PC-3 (cell line): ENCODE data around the gene BRME1. TPM values are rescaled to one million over a fixed set of nuclear protein-coding genes. Genes with fewer than 3 reads are reported as not detected.
A peak's percentile ranks its signal among the peaks of the same experiment; 100 is the strongest.
"Not testable (repeated sequence)": the region's sequence is repeated elsewhere in the genome, so short reads cannot be mapped to it uniquely, and the experiment has no call there.

ENCODE experiments used
- ATAC-seq: fragments of 200-7000 bp; cut with Tn5 transposase; 2 replicates; pipeline ENCODE4 v1.9.1; 2020; ENCODE audit warnings: mild to moderate bottlenecking, moderate library complexity
- BruUV-seq: library from RNA; stranded (reverse); fragments of 400-500 nt; replicated peaks from 2 replicates; lab custom pipeline; 2021; lab: Mats Ljungman, UMichigan
- CTCF ChIA-PET: fragments of 300-600 bp; sonication (Branson Sonifier 250); formaldehyde crosslinking; loops from one replicate; lab custom pipeline; 2022; ENCODE audit warnings: antibody characterized with exemption; lab: Charles Lee
- POLR2A ChIA-PET: fragments of 300-600 bp; sonication (Branson Sonifier 250); formaldehyde crosslinking; loops from one replicate; lab custom pipeline; 2022; ENCODE audit warnings: antibody characterized with exemption; ENCODE audit not compliant: unreplicated experiment; lab: Charles Lee
- DNase-seq: peaks from one replicate; pipeline ENCODE4 v3.0.0-alpha.2; 2015
- H2AFZ ChIP-seq: fragments of 300-600 bp; sonication (generic); 2 replicates; pipeline ENCODE4 v1.6.0; 2016; ENCODE audit warnings: antibody characterized with exemption, low read length
- H3F3A ChIP-seq: fragments of 300-600 bp; sonication (generic); one replicate; pipeline ENCODE4 v1.6.0; 2017; ENCODE audit warnings: antibody characterized with exemption, low read length, control low read depth, mild to moderate bottlenecking; ENCODE audit not compliant: unreplicated experiment
- H3K27ac ChIP-seq: fragments of 300-600 bp; sonication (generic); 2 replicates; pipeline ENCODE4 v1.5.1; 2016; ENCODE audit warnings: mild to moderate bottlenecking, low read length
- H3K27me3 ChIP-seq: fragments of 300-600 bp; sonication (generic); 2 replicates; pipeline ENCODE4 v1.6.1; 2016; ENCODE audit warnings: low read length, mixed read lengths
- H3K36me3 ChIP-seq: fragments of 300-600 bp; sonication (generic); 2 replicates; pipeline ENCODE4 v1.6.1; 2016; ENCODE audit warnings: low read depth, mixed run types, low read length, mixed read lengths
- H3K4me1 ChIP-seq: fragments of 300-600 bp; sonication (generic); 2 replicates; pipeline ENCODE4 v1.5.1; 2016; ENCODE audit warnings: low read length; ENCODE audit not compliant: insufficient read depth
- H3K4me2 ChIP-seq: fragments of 300-600 bp; sonication (generic); 2 replicates; pipeline ENCODE4 v1.6.0; 2016; ENCODE audit warnings: low read length
- H3K4me3 ChIP-seq: fragments of 300-600 bp; sonication (generic); 2 replicates; pipeline ENCODE4 v1.5.1; 2016; ENCODE audit warnings: mild to moderate bottlenecking, low read length, mixed read lengths
- H3K79me2 ChIP-seq: fragments of 300-600 bp; sonication (generic); 2 replicates; pipeline ENCODE4 v1.6.1; 2017; ENCODE audit warnings: low read length, mixed read lengths
- H3K9ac ChIP-seq: fragments of 300-600 bp; sonication (generic); 2 replicates; pipeline ENCODE4 v1.6.0; 2016; ENCODE audit warnings: mild to moderate bottlenecking, low read length
- H3K9me2 ChIP-seq: fragments of 300-600 bp; sonication (generic); replicated peaks from 2 replicates; pipeline ENCODE4 v1.6.1; 2016; ENCODE audit warnings: mixed run types, low read length, mixed read lengths
- H3K9me3 ChIP-seq: fragments of 300-600 bp; sonication (generic); 2 replicates; pipeline ENCODE4 v1.6.1; 2016; ENCODE audit warnings: low read length, mixed read lengths
- H4K20me1 ChIP-seq: fragments of 300-600 bp; sonication (generic); 2 replicates; pipeline ENCODE4 v1.6.1; 2016; ENCODE audit warnings: low read length, mixed read lengths
- EZH2 ChIP-seq: fragments of 300-600 bp; sonication (generic); IDR thresholded peaks from one replicate; pipeline ENCODE4 v1.6.1; 2017; ENCODE audit warnings: antibody characterized with exemption, mild to moderate bottlenecking, low read length; ENCODE audit not compliant: unreplicated experiment
- EZH2phosphoT487 ChIP-seq: fragments of 300-600 bp; sonication (generic); IDR thresholded peaks from 2 replicates; pipeline ENCODE4 v1.6.1; 2018; ENCODE audit warnings: mild to moderate bottlenecking, antibody characterized with exemption, low read length, borderline replicate concordance
- intact Hi-C: fragments of 100-400 bp; cut with micrococcal nuclease; formaldehyde crosslinking; loops from 2 replicates; pipeline ENCODE4 v1.9.0; 2023
- total RNA-seq: library from RNA; depleted of rRNA; stranded (reverse); fragments of >200 nt; gene quantifications from 2 replicates; pipeline ENCODE4 v1.2.3, GENCODE V29; 2014

Gene BRME1
- total RNA-seq, 1 experiment from 2014 or later = 6.0 TPM

DNA sequence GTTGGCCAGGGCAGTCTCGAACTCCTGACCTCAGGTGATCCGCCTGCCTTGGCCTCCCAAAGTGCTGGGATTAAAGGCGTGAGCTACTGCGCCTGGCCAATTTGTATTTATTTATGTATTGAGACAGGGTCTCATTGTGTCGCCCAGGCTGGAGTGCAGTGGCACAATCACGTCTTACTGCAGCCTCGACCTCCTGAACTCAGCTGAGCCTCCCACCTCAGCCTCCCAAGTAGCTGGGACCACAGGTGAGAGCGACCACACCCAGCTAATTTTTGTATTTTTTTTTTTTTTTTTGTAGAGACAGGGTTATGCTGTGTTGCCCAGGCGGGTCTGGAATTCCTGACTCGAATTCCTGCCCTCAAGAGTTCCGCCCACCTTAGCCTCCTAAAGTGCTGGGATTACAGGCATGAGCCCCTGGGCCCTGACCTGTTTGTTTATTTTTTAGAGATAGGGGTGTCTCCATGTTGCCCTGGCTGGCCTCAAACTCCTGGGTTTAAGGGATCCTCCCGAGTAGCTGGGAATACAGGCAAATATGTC lies 53.7 kb downstream of the BRME1 start:
- H3K4me3 ChIP-seq, H3K27me3 ChIP-seq, H3K9me3 ChIP-seq, H3K36me3 ChIP-seq, ATAC-seq, H3K9me2 ChIP-seq, intact Hi-C loops, H4K20me1 ChIP-seq, H2AFZ ChIP-seq, BruUV-seq: not testable (repeated sequence)
- Histone ChIP-seq H3K4me2 (peak overlapping the region; percentile 26), H3K79me2 (peaks cover 23% of the 10 kb centered on the region), H3K4me1 (peaks cover 63% of the 10 kb centered on the region), H3K9ac (peak overlapping the region; percentile 92), H3F3A (peaks cover 10% of the 10 kb centered on the region), H3K27ac (peak overlapping the region; percentile 97)
- DNase-seq = peak; percentile 53
- CTCF ChIA-PET = interaction anchor here (0.5 to 1.7 kb wide), 2 partner anchors 10 to 68 kb away, joined by 6 to 14 read pairs; no protein-coding TSS in a partner anchor
- POLR2A ChIA-PET = interaction anchor here (0.6 kb wide), 3 partner anchors 15 to 1800 kb away, joined by 3 to 11 read pairs (median 4); no protein-coding TSS in a partner anchor

DNA sequence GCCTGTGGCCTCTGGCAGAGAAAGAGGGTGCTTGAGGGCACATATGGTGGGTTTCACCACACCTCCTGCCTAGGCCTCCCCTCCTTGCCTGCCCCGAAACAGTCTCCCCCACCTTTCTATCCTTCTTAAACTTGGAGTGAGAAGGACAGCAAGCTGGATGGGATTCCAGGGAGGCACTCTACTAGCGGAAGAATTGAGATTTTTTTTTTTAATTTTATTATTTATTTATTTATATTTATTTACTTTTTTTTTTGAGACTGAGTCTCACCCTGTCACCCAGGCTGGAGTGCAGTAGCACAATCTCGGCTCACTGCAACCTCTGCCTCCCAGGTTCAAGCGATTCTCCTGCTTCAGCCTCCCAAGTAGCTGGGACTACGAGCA lies 54.2 kb downstream of the BRME1 start:
- ChIA-PET CTCF (interaction anchor here (1.0 kb wide), 1 partner anchor 11 kb away, joined by 13 read pairs; no protein-coding TSS in a partner anchor), POLR2A (interaction anchor here (0.5 to 1.3 kb wide), 5 partner anchors 10 to 1799 kb away, joined by 4 to 11 read pairs (median 5); partner anchors contain the start of gene ZSWIM4)
- peak overlapping the region; percentile 97 for H3K27ac ChIP-seq
- not testable (repeated sequence) for ATAC-seq, BruUV-seq, H3K27me3 ChIP-seq, H3K36me3 ChIP-seq, H3K9me2 ChIP-seq, H4K20me1 ChIP-seq, DNase-seq, H3K9me3 ChIP-seq
- peaks cover 23% of the 10 kb centered on the region for H3K79me2 ChIP-seq
- 0 out of 2 replicates have a peak overlapping the region, but pooled peaks have one; percentile 3 for H3K4me3 ChIP-seq
- H3K9ac ChIP-seq = peak overlapping the region; percentile 92
- intact Hi-C loops = loop anchor here (1.0 to 2.0 kb wide), 2 partner anchors 11 to 15 kb away; no protein-coding TSS in a partner anchor
- peak overlapping the region; percentile 32; the same call in 1 of the 2 replicates for H2AFZ ChIP-seq
- H3F3A ChIP-seq = peaks cover 10% of the 10 kb centered on the region
- H3K4me1 ChIP-seq = peaks cover 68% of the 10 kb centered on the region
- peak overlapping the region; percentile 79 for H3K4me2 ChIP-seq

DNA sequence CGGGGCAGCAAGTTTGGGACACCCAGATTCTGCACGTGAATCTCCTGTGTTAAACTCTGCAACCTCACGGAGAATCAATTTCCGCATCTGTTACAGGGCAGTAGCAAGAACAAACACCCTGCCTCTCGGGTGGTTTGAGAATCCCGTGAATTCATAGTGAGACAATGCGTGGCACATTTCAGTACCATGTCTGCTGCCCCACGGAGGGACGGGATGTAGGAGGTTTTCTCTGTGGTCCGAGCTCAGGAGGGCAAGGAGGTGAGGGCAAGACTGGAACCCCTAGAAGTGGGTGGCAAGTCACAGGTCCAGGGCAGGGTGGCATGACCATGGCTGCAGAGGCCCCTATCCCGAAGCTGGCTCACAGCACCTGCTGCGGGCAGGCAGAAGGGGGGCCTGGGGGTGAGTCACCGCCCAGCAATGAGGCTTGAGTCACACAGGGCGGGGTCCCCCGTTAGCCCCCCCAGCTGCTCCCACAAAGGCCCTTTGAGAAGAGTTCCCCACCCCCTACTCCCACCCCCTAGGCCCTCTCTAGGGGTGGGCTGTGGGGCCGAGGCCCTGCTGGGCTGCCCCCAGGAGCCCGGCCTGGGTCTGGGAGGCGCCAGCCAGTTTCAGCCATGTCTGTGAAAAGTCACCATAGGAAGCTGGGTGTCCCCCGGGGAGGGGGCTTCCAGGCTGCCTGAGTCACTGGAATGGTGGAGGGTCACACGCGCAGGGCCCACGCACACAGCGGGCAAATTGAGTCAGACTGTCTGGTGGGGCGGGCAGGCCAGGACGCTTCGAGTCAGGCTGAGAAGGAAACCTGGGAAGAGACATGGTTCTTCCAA lies 54.8 kb downstream of the BRME1 start:
- DNase-seq (peak; percentile 99), ATAC-seq (peak; percentile 57)
- H3K4me1 ChIP-seq = peaks cover 74% of the 10 kb centered on the region
- peak overlapping the region; percentile 92 for H3K9ac ChIP-seq
- H3K4me3 ChIP-seq = peak overlapping the region; percentile 60
- H3F3A ChIP-seq = peaks cover 10% of the 10 kb centered on the region
- peak overlapping the region; percentile 79 for H3K4me2 ChIP-seq
- BruUV-seq = TSS peak; percentile 77
- H3K27ac ChIP-seq = peak overlapping the region; percentile 97
- peaks cover 23% of the 10 kb centered on the region for H3K79me2 ChIP-seq
- 0 out of 2 replicates have a peak, but pooled peaks have one; percentile 31 for TF ChIP-seq EZH2phosphoT487
- TF ChIP-seq EZH2 = no peak
- no peaks in the 10 kb centered on the region for H3K9me3 ChIP-seq
- ChIA-PET CTCF (interaction anchor here (1.0 kb wide), 1 partner anchor 11 kb away, joined by 13 read pairs; no protein-coding TSS in a partner anchor), POLR2A (interaction anchor here (0.5 to 1.3 kb wide), 4 partner anchors 11 to 697 kb away, joined by 3 to 5 read pairs (median 4); partner anchors contain the start of gene ZSWIM4)
- no peaks in the 10 kb centered on the region for H3K27me3 ChIP-seq
- no peaks in the 10 kb centered on the region for H3K9me2 ChIP-seq
- peak overlapping the region; percentile 48 for H2AFZ ChIP-seq
- H4K20me1 ChIP-seq = no peaks in the 10 kb centered on the region
- H3K36me3 ChIP-seq = no peaks in the 10 kb centered on the region
- intact Hi-C loops = loop anchor here (1.0 to 2.0 kb wide), 2 partner anchors 11 to 14 kb away; no protein-coding TSS in a partner anchor
